NB4 (cell line): ENCODE data around the gene HSPA12A.

Source experiments
- CTCF ChIP-seq: IDR thresholded peaks from one replicate; pipeline ENCODE4 v1.5.1; 2012; ENCODE audit warnings: low read depth, low read length
- MAX ChIP-seq: IDR thresholded peaks from 2 replicates; pipeline ENCODE4 v1.6.1; 2011; ENCODE audit warnings: low read depth, low read length
- MYC ChIP-seq: IDR thresholded peaks from 2 replicates; pipeline ENCODE4 v1.6.1; 2011; ENCODE audit warnings: low read depth, low read length
- POLR2A ChIP-seq: IDR thresholded peaks from 2 replicates; pipeline ENCODE4 v1.6.1; 2011; ENCODE audit warnings: mild to moderate bottlenecking; ENCODE audit not compliant: insufficient read length; ENCODE audit errors: extremely low read depth

GRCh38 chr10:116621476-116621875, 120.9 kb downstream of the HSPA12A start:
- TF ChIP-seq CTCF (no peak), MAX (no peak), POLR2A (no peak), MYC (no peak)
